SIG-M5 (cell line): Measurements from ENCODE around the gene AMH.
"Not testable (repeated sequence)": the region's sequence is repeated elsewhere in the genome, so short reads cannot be mapped to it uniquely, and the experiment has no call there.

ENCODE experiments used
- DNase-seq: peaks from one replicate; lab custom pipeline; 2025; lab: John Stamatoyannopoulos, UW

The AMH gene

DNA sequence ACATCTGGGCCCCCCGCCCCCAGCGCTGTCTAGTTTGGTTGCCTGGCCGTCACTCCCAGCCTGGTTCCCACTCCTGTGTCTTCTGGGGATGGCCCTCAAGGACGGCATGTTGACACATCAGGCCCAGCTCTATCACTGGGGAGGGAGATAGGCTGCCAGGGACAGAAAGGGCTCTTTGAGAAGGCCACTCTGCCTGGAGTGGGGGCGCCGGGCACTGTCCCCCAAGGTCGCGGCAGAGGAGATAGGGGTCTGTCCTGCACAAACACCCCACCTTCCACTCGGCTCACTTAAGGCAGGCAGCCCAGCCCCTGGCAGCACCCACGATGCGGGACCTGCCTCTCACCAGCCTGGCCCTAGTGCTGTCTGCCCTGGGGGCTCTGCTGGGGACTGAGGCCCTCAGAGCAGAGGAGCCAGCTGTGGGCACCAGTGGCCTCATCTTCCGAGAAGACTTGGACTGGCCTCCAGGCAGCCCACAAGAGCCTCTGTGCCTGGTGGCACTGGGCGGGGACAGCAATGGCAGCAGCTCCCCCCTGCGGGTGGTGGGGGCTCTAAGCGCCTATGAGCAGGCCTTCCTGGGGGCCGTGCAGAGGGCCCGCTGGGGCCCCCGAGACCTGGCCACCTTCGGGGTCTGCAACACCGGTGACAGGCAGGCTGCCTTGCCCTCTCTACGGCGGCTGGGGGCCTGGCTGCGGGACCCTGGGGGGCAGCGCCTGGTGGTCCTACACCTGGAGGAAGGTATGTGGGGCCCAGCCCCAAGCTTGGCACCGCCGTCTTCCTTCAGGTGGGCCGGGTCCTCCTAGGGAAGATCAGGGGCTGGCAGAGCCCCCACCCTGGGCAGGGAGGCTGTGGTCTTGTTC lies at the start of gene AMH:
TSS of gene AMH (plus strand) at position 314 of the 857 bp plus-strand sequence. CDS start at position 324, 10 bp downstream.
- no peak for DNase-seq

DNA sequence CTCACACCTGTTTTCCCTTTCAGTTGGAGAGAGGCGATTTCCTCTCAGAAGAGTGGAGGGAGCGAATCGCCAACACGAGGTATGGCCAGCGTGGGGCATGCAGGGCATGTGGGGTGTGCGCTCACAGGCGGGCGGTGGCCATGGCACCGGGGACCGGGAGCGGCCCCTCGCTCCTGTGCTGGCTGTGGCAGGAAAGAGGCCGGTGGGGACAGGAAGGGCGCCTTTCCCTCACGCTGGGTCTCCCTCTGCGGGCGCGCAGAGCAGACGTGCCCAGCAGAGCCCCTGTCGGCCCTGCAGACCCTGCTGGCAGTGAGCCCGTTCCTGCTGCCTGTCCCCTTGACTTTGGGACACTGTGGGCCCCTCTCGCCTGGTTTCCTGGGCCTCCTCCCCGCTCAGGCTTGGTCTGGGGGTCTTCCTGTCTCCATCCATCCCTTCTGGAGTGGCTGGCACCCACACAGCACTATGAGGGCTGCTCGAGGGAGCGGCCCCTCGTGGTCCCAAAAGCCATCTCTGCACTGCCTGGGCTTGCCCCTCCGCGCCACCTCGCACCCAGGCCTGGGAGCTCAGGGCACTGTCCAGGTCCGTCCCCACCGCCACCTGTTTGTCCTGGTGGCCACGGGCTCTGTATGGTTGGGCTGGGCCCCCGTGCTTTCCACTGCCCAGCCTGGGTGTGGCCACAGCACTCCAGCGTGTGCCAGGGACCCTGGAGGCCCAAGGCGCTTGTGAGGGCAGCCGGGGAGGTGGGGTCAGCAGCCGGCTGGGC lies 49.1 kb upstream of the AMH start:
- DNase-seq: no peak

DNA sequence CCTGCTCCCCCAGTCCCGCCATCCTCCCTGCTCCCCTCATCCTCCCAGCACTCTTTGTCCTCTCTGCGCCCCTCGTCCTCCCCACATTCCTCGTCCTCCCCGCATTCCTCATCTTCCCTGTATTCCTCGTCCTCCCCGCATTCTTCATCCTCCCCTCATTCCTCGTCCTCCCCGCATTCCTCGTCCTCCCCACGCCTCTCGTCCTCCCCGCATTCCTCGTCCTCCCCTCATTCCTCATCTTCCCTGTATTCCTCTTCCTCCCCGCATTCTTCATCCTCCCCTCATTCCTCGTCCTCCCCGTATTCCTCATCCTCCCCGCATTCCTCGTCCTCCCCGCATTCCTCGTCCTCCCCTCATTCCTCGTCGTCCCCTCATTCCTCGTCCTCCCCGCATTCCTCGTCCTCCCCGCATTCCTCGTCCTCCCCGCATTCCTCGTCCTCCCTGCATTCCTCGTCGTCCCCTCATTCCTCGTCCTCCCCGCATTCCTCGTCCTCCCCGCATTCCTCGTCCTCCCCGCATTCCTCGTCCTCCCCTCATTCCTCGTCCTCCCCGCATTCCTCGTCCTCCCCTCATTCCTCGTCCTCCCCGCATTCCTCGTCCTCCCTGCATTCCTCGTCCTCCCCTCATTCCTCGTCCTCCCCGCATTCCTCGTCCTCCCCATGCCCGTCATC lies 48.4 kb upstream of the AMH start:
- not testable (repeated sequence) for DNase-seq

DNA sequence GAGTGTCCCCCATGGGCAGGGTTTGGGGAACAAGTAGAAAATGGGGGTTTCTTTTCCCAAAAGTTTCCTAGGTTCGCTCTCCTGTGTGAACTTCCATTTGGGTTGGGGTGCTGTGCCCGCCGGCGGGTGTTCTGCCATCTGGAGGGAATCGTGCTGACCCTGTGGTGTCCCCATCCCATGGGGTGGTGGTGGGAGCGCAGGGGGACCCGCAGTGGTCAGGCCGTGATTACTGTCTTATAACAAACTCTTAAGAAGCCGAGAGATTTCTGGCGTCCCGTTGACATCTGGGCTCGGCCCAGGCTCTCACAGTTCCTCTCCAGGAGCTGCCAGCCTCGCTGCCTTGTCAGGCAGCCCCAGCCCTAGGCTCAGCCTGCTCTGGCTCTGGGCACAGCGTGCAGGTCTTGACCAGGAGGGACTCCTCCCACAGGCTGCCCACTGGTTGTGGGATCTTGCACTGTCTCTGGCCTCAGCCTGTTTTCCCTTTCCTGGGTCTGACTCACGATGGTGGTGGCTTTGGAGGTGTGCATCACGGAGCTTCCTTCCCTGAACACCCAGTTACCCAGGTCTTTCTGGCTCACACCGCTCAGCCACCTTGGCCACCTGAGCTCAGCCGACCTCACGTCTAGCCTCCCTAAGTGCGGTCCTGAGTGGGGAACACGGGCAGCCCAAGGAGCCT lies 47.5 kb upstream of the AMH start:
- no peak for DNase-seq

DNA sequence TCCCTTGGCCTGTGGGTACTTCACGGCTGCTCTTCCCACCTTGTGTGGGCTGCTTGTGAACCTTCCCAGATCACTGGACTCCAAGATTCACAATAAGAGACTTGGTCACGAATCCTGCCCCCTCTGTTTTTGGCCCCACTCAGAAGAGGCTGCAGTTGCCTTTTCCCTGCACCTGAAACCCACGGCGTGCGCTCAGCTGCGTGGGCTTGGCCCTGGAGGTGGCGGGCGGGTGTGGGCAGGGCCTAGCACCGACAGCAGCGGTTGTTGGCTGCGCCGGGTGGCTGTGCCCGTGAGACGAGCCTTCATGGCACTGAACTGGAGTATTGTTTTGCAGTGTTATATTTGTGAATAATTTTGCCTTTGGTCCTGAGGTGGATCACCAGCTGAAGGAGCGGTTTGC lies 46.8 kb upstream of the AMH start:
- no peak for DNase-seq

DNA sequence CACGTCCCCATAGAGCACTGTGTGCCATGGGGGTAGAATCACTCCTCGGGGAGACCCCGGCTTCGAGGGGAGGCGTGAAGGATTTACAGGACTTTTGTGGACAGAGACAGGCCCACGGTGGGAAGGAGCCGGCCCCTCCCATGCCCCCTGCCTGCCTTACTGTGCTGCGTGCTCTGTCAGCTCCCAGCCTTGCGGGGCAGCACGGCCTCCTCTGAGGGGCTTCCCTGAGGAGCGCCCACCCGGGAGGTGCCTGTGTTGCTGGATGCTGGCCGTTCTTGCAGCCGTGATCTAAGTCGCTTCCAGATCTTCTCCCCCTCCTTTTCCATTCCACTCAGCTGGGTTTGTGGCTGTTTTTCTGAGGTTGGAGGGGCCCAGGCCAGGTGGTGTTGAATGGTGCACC lies 42.1 kb upstream of the AMH start:
- no peak for DNase-seq

DNA sequence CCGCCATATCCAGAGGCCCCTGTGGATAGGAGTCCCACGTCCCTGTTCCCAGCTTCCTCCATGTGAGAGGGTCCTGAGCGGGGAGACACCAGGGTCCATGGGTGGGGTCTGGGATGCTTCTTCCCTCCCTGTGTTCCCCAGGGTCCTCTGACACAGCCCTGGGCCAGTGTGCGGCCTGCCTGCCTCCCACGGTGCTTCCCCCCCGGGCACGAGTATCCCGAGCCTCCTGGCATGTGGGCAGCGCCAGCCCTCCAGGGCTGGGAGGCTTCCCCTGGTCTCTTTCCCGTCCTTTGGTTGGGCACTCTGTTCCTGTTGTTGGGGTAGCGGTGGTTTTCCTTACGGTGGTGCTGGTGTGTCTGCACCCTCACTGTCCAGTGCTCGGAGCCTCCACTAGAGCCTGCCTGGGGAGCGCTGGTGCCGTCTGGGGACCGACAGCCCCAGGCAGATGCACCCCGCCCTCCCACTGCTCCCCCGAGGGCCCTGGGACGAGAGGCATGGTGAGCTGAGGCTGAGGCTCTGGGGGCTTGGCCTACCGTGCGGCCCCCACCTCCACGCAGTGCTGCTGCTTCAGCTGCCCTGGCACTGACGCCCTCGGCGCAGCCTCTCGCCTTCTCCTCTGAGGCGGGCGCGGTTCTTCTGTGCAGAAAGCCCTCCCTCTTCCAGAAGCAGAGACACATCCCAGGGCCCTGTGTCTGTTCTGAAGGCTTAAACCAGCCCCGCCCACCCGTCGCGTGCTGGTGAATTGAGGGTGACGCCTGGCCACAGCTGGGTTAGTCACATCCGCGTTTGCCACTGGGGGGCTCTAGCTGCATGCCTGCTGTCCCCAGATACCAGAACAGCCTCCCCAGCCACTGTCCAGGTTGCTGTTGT lies 40.9 kb upstream of the AMH start:
- no peak for DNase-seq

DNA sequence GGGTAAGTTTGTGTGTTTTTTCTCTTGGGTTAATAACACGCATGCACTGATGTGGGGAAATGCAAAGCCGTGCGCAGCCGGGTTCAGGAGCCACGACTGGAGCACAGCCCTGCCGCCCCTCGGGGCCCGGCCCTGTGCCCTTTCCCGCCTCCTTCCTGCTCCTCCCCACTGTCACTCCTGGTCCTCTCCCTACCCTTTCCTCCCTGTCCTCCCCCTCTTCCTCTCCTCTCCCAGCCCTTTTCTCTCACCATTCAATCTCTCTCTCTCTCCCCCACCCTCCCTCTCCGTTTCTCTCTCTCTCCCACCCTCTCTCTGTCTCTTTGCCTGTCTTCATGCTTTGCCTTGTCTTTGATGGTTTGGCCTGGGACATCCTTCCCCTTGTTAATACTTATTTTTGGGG lies 40.1 kb upstream of the AMH start:
- no peak for DNase-seq

DNA sequence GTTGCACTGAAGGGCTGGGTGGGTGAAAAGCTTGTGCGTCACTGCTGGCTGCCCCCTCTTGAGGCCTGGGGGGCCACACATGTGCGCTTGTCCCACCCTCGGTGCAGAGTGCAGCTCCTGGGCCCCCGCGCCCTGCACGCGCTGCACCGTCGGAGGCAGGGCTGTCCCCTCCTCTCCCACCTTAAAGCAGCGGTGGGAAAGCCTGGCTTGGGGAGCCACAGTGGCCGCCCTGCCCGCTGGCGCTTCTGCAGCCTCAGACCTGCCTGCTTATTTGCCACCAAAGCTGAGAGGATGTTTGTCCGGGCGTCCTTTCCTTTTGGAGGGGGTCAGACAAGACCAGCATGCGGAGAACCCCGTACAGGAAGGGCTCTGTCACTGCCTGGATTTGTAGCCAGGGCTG lies 39.7 kb upstream of the AMH start:
- no peak for DNase-seq

DNA sequence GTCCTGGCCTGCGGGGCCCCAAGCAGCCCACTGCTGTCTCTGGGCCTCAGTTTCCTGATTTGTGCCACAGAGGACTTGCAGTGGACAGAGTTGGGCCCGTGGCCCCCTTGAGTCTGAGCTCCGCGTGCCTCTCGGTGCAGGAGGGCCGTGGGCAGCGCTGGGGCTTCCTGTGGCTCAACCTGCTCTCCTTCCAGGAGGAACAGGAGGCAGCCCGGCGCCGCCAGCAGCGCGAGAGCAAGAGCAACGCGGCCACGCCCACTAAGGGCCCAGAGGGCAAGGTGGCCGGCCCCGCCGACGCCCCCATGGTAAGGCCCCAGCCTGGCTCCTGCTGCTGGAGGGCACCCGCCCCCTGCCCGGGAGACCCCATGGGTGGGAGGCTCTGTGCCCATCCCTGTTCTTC lies 38.9 kb upstream of the AMH start:
- DNase-seq: no peak

DNA sequence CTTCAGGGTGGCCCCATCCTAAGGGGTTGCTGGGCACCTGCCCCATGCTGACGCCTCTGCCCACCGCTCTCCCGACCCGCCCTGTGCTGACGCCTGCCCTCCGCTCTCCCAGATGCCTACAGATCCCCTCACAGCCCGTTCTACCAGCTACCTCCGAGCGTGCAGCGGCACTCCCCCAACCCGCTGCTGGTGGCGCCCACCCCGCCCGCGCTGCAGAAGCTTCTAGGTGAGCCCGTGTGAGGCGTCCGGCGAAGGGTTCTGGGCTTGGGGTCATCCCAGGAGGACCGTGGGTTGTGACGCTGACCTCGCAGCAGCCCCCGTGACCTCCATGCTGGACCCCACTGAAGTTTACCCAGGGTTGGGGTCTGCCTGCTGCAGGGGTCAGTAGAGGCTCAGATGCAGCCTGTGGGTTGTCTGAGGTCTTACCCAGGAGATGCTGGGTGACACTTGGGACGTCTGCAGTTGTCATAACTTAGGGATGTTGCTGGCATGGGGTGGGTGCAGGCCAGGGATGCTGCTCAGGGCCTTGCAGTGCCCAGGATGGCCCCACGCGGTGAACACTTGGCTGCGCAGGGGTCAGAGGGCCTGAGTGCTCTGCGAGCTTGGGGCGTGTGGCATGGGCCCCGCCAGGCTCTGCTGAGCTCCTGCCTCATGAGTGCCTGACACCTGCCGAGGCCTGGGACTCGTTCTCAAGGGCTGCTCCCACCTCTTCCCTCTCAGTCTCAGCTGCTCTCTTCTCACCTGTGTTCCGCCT lies 38.0 kb upstream of the AMH start:
- no peak for DNase-seq

DNA sequence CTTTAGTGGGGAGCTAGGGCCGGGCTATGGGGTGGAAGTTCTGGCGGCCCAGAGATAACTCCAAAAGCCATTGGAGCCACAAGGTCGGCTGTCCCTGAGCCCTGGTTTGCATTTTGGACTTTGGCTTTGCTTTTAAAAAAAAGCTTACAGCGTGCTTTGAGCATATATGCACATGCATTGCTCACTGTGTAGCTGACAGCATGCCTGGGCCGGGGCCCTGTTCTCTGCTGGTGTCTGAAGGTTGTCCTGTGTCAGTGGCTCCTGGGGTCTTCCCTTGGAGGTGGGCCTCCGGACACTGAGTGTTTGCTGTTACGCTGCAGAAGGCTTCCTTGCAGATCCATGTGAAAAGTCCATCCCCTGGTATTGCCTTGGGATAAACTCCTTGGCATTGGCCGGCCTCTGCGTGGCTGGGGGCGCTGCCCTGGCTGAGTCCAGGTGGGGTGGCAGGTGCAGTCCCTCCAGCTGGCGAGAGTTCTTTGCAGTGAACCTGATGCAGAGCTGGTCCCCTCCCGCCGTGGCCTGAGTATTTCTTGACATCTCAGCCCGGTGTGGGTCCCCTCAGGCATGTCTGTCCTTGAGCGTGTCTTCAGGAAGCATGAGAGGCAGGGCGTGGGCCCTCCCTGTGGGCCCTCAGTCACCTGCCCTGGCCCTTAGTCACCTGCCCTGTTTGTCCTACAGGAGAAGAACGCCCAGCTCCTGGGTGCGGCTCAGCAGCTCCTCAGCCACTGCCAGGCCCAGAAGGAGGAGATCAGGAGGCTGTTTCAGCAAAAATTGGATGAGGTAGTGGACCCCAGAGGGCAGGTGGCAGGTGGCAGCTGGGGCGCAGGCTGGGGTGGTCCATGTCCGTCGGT lies 36.0 kb upstream of the AMH start:
- no peak for DNase-seq

DNA sequence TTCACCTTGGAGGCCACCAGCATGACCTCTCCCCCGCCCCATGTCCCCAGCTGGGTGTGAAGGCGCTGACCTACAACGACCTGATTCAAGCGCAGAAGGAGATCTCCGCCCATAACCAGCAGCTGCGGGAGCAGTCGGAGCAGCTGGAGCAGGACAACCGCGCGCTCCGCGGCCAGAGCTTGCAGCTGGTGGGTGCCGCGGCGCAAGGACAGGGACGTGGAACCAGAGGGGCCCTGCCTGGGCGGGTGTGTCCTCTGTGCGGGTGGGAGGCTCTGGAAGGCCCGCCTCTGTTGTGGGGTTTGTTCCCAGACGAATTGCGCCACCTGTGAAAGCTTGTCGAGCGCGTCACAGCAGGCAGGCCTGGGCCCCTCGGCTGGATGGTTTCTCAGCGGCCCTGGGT lies 35.3 kb upstream of the AMH start:
- no peak for DNase-seq

DNA sequence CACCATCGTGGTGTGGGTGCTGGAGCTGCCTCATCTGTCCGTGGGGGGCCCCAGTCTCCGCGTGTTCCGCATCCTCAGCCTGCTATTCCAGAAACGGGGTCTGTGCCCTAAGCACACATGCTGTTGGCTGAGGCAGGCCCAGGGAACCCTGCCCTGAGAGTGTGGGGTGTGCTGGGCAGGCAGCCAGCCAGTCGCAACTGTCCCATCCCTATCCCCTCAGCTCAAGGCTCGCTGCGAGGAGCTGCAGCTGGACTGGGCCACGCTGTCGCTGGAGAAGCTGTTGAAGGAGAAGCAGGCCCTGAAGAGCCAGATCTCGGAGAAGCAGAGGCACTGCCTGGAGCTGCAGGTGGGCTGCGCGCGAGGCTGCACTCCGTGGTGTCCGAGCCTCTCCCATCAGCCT lies 34.9 kb upstream of the AMH start:
- no peak for DNase-seq

DNA sequence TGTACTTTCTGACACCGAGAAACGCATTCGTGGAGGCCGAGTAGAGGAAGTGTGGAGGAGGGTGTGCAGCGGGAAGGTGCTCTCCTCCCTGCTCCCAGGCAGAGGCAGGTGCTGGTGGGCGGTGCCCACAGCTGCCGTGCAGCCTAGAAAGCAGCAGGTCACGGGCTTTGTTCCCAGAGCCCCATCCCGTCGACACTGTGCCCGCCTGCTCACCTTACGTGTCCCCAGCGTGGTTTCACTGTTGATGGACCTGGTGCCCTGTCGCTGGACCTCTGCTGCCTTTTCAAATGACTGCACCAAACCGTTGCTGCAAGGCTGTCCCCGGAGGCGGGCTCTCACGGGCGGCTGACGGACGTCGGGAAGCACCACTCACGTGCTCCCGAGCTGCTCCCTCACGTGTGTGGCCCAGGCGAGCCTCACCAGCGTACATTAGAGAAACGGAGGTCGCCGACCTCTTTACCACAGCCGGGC lies 33.8 kb upstream of the AMH start:
- DNase-seq: no peak

DNA sequence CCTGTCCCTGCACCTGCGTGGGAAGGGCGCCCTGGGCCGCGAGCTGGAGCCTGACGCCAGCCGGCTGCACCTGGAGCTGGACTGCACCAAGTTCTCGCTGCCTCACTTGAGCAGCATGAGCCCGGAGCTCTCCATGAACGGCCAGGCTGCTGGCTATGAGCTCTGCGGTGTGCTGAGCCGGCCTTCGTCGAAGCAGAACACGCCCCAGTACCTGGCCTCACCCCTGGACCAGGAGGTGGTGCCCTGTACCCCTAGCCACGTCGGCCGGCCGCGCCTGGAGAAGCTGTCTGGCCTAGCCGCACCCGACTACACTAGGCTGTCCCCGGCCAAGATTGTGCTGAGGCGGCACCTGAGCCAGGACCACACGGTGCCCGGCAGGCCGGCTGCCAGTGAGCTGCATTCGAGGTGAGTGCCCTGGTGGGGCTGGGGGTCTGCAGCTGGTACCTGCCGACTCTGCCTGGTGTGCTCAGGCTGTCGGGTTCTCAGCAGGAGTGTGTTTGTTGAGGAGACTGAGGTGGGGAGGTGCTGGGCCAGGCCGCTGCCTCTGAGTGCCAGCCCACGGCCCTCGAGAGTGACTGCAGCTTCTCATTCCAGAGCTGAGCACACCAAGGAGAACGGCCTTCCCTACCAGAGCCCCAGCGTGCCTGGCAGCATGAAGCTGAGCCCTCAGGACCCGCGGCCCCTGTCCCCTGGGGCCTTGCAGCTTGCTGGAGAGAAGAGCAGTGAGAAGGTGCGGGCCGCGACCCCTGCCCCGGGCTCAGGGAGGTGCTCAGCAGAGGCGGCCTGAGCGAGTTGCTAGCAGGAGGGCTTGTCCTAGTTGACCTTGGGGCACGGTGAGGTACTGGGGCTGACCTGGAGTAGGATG lies 32.5 kb upstream of the AMH start:
- DNase-seq: no peak

DNA sequence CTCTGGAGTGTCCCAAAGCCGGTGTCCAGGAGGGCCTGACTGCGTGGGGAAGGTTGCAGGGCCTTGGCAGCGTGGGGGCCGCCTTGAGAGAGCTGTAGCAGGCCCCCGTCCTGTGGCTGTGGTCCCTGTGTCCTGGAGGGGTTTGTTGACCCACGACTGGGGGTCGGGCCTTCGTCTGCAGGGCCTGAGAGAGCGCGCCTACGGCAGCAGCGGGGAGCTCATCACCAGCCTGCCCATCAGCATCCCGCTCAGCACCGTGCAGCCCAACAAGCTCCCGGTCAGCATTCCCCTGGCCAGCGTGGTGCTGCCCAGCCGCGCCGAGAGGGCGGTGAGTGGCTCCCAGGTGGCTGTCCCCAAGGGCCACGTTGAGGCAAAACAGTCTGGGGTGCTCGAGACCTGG lies 31.5 kb upstream of the AMH start:
- DNase-seq: no peak

DNA sequence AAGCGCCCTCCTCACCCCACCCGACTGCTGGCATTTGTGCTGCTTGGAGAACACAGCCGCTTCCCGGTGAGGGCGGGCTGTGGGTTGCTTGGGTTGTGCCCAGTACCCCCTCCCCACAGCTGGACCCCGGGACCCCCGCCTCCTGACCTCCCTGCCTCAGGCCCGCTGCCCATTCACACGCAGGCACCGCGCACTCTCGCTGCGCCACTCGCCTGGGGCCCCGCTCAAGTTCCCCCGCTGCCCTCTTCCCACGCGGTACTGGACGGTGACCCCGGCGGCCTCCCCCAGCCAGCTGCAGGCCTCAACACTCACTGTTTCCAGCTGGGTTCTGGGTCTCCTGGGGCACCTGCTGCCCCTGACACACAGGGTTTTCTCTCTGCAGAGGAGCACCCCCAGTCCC lies 29.4 kb upstream of the AMH start:
- no peak for DNase-seq
